Right renal pelvis (tissue), 4 donors: ENCODE results near the gene ANTXRL. TPM values are rescaled to one million over a fixed set of nuclear protein-coding genes. Genes with fewer than 3 reads are reported as not detected.
"Not testable (repeated sequence)": the region's sequence is repeated elsewhere in the genome, so short reads cannot be mapped to it uniquely, and the experiment has no call there.

ENCODE experiments used
- DNase-seq, 4 donors: peaks; one replicate each; pipeline ENCODE4 v3.0.0-alpha.2; 2013; ENCODE audit warnings: low read depth in 4 of 4, low spot score in 3 of 4, missing footprints in 1 of 4
- polyA plus RNA-seq, 4 donors: library from polyadenylated mRNA; unstranded; fragments of 120-200 nt; gene quantifications; one replicate each; pipeline ENCODE4 v1.2.1, GENCODE V29; 2013; ENCODE audit not compliant: insufficient read length in 4 of 4

ANTXRL gene
- polyA plus RNA-seq, 4 donors: not detected

DNA sequence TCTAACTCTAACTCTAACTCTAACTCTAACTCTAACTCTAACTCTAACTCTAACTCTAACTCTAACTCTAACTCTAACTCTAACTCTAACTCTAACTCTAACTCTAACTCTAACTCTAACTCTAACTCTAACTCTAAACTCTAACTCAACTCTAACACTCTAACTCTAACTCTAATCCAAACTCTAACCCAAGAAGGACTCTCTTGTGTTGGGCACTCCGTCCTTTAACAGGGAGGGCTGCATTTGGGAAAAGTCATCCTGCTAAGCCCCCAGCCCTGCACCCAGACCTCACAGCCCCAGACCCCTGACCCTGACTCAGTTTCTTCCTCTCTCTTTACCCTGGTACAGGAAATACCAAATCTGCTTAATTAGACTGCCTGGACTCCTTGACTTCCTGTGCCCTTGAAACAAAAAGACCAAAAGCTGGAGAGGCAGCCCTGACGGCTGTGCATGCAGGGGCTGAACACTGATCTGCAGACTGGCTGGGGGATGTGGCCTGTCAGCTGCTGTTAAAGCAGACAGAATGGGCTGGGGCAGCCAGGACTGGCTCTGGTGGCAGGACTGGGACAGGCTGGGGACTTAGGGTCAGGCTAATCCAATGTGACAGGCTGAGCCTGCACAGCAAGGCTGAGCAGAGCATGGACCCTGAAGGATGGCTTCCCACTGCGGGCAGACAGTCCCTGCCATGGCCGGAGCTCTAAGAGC lies 14.8 kb upstream of the ANTXRL start:
- not testable (repeated sequence) for DNase-seq

DNA sequence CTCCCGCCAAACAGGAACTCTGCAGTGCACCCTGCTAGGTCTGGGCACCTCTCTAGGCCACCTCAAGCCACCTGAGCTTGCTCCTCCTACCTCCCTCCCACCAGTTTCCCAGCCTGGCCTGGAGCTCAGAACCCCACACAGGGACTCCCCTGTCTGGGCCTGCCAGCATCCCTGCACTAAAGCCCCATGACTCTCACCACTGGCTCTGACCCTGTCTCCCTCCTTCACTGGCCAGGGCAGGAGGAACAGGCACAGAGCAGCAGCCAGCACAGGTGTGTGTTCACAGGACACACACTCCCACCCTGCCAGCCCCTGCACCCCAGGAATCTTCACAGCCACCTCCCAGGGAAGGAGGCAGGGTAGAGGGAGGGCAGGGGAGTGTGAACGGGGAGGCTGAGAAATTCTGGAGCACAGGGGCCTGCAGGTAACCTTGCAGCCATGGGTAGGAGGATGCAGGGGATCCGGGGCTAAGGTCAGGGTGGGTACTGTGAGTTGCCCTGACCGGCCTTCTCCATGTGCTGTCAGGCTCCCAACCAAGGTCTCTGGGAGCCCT lies 13.9 kb upstream of the ANTXRL start:
- no peak for DNase-seq

DNA sequence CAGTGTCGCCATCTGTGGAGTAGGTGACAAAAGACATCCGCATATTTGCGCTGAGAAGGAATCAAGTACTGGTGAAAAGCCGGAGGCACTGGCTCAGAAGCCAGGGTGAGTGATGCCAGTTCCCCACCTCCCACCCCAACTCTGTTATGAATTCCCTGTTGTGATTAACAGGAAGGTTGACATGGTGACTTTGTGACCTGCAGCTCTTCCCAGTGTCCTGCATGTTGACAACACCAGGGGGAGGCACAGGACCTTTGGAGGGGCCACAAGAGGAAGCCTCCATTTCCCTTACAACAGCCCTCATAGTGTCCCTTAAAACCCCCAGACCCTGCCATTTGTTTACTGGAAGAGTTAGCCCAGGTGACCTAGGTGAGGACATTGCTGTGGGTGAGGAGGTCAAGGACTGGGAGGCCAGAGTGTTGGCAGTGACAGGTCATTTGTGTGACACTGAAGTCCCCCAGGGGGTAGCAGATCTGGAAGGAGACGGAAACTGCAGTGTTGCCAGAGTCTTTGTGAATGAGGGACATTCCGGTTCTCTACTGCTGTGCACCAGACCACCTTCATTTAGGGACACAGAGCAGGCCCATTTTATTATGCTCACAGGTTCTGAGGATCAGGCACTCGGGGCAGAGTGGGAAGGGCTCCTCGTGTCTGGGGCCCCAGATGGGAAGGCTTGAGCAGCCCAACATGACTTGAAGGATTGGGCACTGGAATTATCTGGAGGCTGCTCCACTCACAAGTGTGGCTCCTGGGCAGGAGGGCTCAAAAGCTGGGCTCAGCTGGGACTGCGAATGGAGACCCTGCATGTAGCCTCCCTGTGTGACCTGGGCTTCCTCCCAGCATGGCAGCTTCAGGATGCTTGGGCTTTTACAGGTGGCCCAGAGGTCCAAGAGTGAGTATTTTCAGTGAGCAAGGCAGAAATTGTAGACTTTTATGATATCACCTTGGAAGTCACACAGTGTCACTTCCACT lies 13.0 kb upstream of the ANTXRL start:
- DNase-seq: no peak

DNA sequence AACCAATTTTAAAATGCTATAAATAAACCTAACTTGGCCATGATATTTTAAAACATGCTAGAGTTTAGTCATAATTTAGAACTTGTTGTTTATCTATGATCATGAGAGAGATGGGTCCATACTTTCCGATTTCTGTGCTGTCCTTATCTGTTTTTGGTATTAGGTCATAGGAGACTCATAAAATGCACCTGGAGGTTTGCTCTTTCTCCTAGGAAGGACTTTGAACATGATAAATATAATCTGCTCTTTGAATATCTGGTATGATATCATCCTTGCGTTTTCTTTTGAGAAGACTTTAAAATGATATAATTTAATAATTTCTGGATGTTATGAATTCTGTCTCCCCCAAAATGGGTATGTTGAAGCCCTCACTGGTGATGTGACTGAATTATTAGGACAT lies 9.0 kb upstream of the ANTXRL start:
- no peak for DNase-seq

DNA sequence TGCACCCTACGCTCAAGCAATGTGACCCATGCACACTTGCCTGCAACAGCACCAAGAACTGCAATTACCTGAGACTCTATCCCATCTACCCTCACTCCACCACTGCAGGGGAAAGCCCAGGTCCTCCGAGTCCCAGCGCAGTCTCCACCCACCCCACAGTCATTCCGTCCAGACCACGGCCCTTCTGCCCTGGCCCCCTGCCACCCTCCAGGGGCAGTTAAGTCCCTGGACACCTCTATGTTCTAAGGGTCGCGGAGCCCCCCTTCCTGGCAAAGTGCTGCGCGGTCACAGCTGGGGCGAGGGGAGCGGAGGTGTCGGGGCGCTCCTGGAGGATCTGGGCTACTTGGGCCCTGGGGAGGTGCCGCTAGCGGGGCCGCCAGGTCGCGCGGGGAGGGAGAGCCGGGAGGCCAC lies 4.4 kb upstream of the ANTXRL start:
- DNase-seq: not testable (repeated sequence)

DNA sequence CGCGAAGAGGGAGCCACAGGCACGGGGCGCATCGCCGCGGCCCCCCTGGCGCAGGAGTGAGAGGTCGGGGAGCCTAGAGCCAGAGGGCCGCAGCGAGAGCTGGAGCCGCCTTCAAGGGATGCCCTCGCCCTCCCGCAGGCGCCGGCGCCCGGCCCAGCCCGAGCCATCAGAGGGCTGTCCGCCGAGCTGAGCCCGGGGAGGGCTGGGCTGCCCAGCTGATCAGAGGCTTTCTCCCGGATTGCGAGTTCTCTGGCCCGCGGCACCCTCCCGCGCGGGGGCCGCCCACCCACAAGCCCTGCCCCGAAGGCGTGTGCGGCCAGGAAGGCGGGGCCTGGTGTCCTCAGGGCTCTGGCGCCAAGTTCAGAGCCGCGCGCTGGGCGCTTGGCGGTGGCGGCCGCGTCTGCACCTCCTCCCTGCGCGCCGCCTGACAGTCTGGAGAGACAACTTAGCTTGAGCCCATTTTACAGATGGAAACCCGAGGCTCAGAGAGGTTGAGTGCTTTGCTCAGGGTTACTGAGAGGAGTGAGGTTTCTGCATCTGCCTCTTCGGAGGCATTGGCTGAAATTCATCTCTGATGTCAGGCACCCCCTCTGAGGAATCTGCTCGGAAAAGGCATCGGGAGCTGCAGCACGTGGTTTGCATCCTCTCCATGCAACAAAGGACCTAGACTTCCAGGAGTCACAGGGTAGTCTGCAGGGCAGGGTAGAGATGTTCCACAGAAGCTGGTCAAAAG lies 3.8 kb upstream of the ANTXRL start:
- peak in 2 of 4 donors; percentile 26 to 58 for DNase-seq

DNA sequence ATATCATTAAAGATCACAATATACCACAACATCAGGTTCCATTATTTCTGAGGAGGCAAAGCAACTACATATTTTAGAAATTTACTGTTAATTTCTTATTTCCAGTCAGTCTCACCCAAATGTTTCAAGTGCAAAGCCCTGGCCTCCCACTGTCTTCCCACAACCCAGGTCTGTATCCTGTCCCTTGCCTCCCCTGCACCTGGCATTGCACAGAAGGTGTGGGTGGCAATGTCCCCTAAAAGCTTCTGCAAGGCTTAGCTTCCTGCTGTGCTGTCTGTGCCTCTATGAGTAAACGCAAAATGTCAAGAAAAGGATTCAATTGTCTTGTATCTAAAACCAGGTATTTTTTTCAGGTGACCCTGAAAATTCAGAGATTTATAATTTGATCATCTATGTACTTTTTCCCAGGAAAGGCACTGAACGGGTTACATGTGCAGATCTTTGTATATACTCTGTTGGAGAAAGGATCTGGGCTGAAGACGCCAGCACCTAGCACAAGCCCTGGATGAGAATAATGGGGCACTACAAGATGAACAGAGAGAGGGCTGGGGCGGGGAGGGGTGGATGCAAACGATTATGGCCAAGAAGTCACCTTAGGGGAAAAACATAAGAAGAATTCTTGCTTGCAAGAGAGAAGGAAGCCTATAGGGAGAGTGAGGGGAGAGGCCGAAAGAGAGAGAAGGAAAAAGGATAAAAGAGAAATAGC lies 3.1 kb upstream of the ANTXRL start:
- DNase-seq: no peak

DNA sequence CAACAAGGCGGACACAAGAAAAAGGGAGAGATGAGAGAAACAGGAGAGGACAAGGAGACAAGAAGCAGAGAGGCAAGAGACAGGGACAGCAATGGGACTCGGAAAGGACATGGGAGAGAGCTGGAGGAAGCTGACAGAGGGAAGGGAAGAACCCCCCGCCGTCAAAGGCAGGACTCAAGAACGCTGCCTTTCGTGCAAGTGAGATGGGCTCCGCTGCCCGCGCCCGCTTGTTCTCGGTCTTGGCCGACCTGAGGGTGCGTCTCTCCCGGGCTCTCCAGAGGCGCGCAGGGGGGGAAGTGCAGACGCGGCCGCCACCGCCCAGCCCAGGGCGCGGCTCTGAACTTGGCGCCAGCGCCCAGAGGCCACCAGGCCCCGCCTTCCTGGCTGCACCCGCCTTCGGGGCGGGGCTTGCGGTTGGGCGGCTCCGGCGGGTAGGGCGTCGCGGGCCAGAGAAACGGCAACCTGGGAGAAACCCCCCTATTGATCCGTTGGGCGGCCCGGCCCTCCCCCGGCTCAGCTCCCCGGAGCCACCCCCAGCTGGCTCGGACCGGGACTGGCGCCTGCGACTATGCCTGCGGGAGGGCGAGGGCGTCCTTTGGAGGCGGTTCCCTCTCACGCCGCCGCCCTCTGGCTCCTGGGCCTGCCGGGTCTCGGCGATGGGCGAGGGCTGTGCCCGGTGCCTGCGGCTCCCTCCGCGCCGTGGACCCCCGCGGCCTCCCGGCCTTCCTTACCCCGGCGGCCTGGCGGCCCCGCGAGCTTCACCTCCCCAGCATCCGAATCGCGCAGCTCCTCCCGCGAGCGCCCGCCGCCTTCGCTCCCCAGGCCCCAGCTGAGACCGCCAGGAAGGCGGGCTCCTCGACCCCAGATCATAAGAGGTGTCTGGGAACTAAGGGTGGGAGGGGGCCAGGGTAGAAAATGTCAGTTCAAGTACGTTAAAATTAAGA lies 2.2 kb upstream of the ANTXRL start:
- DNase-seq: peak; percentile 56 to 62 (median 59)

DNA sequence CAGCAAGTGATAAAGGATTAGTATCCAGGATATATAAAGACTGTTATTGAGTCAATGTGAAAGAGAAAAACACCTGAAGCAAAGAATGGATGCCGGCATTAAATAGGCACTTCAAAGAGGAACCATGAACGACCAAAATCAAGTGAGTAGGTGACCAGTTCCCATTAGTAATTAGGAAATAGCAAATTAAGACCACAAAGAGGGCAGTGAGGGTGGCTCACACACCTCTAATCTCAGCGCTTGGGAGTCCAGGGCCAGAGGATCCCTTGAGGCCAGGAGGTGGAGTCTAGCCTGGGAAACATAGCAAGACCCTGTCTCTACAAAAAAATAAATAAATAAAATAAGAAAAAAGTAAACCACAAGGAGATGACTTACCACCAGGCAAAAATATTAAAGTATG lies 1.5 kb upstream of the ANTXRL start:
- no peak for DNase-seq

DNA sequence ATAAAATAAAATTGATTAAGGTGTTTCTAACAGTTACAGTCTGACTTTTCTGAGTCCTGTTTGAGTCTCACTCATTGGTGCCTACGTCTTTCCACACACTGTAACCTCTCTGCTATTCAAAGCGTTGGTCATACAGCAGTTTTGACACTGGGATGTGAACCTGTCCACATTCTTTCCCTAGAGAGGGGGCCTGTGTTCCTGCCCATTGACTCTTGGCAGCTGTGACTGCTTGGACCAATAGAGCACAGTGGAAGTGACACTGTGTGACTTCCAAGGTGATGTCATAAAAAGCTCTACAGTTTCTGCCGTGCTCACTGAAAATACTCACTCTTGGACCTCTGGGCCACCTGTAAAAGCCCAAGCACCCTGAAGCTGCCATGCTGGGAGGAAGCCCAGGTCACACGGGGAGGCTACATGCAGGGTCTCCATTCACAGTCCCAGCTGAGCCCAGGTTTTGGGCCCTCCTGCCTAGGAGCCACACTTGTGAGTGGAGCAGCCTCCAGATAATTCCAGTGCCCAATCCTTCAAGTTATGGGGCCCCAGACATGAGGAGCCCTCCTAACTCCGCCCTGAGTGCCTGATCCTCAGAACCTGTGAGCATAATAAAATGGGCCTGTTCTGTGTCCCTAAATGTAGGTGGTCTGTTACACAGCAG lies 704 bp upstream of the ANTXRL start:
- no peak for DNase-seq

DNA sequence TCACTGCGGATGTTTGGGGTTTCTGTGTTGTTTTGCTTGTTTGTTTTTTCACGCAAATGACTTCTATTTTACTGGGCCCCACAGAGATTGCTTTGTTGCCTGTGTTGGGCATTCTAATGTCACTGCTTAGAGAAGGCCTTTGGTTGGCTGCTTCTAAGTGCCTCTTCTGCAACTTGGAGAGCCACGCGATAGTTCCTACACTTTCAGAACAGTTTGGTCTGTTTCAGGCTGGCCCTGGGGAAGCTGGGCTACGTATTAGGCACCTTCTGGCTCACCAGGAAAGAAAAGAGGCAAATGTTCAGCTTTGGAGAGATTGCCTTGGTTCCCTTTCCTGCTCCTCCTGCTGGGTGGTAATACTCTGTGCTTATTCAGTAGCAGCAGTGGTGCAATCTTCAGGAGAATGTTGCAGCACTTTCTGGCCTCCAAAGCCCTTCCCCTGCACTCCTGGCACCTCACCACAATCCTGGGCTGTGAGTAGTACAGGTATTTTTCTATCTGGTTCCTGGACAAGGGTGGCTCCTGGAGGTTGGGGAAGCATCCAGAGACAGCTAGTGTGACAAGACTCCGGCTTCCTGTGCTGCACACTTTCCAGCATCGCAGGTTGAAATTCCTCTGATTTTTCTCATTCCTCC lies 1.2 kb downstream of the ANTXRL start:
- no peak for DNase-seq

DNA sequence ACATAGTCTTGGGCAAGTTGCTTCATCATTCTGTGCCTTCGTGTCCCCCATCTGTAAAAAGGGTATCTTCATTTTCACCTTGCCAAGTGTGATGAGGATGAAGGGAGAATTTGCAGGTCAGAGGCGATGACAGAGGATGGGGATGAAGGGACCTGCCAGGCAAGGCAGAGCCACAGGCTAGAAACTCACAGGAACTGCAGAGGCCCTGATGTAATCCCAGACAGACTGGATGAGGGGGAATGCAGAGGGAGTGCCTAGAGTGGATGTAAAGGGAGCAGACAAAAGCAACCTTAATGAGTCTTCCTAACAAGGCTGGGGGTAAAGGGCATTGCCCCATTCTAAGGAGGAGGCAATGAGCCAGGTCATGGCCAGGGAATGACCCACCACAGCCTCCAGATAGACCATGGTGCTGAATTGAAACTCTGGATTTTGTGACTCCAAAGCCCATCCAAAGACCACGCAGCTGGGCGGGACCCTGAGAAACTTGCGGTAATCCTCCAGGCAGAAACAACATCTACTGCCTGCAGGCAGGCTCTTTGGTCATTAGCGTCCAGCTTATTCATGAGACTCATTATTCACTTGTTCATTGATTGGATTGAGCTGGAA lies 1.9 kb downstream of the ANTXRL start:
- no peak for DNase-seq

DNA sequence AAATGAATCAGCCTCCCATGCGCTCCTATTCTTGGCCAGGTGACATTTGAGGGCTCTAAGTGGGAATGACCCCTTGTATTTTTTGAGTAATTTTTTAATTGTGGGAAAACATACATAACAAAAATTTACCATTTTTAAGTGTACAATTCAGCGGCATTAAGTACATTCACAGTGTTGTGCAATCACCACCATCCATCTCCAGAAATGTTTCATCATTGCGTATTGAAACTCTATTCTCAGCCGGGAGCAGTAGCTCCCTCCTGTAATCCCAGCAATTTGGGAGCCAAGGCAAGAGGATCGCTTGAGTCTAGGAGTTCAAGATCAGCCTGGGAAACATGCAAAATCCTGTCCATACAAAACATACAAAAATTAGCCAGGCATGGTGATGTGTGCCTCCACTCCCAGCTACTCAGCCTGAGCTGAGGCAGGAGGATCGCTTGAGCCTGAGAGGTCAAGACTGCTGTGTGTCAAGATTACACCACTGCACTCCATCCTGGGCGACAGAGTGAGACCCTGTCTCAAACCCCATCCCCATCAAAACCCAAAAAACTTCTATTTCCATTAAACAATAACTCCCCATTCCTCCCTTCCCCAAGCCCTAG lies 2.5 kb downstream of the ANTXRL start:
- DNase-seq: no peak

DNA sequence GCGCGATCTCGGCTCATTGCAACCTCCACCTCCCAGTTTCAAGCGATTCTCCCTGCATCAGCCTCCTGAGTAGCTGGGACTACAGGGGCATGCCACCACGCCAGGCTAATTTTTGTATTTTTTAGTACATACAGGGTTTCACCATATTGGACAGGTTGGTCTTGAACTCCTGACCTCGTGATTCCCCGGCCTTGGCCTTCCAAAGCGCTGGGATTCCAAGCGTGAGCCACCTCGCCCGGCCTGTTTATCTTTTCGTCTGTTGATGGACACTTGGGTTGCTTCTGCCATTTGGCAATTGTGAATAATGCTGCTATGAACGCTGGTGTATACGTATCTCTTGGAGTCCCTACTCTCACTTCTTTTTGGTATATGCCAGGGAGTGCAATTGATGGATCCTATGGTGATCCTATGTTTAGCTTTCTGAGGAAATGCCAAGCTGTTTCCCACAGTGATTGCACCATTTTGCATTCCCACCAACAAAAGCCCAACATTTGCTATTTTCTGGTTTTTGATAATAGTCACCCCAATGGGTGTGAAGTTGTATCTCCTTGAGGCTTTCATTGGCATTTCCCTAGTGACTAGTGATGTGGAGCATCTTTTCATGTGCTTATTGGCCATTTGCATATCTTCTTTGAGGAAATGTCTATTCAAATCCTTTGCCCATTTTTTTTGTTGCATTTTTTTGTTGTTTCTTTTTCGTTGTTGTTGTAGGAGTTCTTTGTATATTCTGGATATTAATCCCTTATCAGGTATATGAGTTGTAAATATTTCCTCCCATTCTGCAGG lies 3.5 kb downstream of the ANTXRL start:
- no peak for DNase-seq

DNA sequence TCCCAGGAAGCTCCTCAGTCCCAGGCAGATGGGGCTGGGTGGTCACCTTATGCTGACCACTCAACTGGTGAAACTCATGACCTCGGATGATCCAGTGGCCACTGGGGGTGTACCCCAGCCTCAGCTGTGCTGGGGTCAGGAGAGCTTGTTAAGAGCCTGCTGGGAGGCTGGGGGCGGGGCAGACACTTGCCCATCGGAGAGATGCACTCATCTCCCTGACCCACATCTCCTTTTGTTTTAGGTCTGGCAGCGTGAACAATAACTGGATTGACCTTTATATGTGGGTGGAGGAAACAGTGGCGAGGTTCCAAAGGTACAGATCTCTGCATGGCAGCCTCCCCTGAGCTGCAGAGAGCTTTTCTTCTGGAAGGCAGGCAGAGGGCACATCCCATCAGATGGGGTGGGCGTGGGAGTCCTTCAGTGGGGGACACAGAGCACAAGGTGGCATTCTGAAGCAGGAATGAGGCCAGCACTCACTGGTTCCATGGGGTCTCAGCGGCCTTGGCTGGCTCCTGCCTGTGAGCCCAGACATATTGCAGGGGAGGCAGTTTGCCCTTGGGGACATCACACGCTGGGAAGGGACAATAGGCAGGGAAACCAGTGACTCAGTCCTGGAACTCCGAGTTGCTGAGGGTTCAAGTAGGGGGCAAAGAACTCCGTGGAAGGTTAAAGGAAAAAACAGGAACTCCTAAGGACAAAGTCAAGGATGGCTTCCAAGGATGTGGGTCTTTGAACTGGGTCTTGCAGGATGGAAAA lies 5.2 kb downstream of the ANTXRL start:
- no peak for DNase-seq

DNA sequence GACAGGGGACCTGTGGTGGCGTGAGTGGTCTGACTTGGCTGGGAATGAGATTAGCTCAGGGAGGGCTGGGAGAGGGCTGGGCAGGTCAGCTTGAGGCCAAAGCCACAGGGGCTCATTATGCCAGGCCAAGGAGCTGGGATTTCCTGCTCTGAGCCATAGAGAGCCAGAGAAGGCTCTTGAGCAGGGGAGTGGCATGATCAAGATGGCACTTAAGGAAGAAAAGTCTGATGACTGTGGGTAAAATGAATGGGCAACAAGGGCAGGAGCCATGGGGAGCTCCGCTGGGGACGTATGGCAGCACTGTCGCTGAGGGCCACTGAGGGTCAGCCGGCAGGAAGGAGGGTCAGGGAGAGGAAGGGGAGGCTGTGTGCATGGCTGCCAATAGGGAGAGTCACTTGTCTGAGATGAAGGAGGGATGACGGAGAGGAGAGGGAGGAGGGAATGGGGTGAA lies 5.8 kb downstream of the ANTXRL start:
- DNase-seq: no peak
